Panc1 (cell line): Measurements from ENCODE around the gene ABCF2. TPM values are rescaled to one million over a fixed set of nuclear protein-coding genes. Genes with fewer than 3 reads are reported as not detected.

Experiments used
- ATAC-seq: fragments of 200-7000 bp; cut with Tn5 transposase; 2 replicates; pipeline ENCODE4 v1.9.1; 2020; ENCODE audit warnings: mild to moderate bottlenecking, moderate library complexity
- BruUV-seq: library from RNA; stranded (reverse); fragments of 400-500 nt; replicated peaks from 2 replicates; lab custom pipeline; 2021; lab: Mats Ljungman, UMichigan
- CTCF ChIA-PET: fragments of 300-600 bp; sonication (Branson Sonifier 250); formaldehyde crosslinking; loops from one replicate; lab custom pipeline; 2022; ENCODE audit warnings: antibody characterized with exemption; lab: Charles Lee
- POLR2A ChIA-PET: fragments of 300-600 bp; sonication (Branson Sonifier 250); formaldehyde crosslinking; loops from one replicate; lab custom pipeline; 2022; ENCODE audit warnings: antibody characterized with exemption; lab: Charles Lee
- DNase-seq: peaks from one replicate; pipeline ENCODE4 v3.0.0-alpha.2; 2010; ENCODE audit warnings: low read depth, low spot score
- H3K27ac ChIP-seq: 2 replicates; pipeline ENCODE4 v1.5.1; 2011; ENCODE audit warnings: mild to moderate bottlenecking, low read length, inconsistent platforms
- H3K27me3 ChIP-seq: fragments of 200-500 bp; sonication (Bioruptor generic); 2 replicates; pipeline ENCODE4 v1.6.0; 2014; ENCODE audit warnings: low read length, inconsistent platforms; ENCODE audit not compliant: control insufficient read depth, insufficient read depth
- H3K36me3 ChIP-seq: fragments of 200-500 bp; sonication (Bioruptor generic); 2 replicates; pipeline ENCODE4 v1.5.1; 2014; ENCODE audit warnings: inconsistent platforms, mild to moderate bottlenecking, low read length, moderate library complexity; ENCODE audit not compliant: control insufficient read depth, insufficient read depth
- H3K4me1 ChIP-seq: 2 replicates; pipeline ENCODE4 v1.5.1; 2011; ENCODE audit warnings: inconsistent platforms, mild to moderate bottlenecking, low read length, moderate library complexity; ENCODE audit not compliant: control insufficient read depth, insufficient read depth
- H3K4me3 ChIP-seq, 2 experiments: 2 replicates each; pipeline ENCODE4 v1.5.1; 2011 to 2012; ENCODE audit warnings: low read depth in 2 of 2, low read length in 2 of 2, mild to moderate bottlenecking in 2 of 2, inconsistent platforms in 1 of 2, moderate library complexity in 1 of 2
- H3K9me3 ChIP-seq: fragments of 200-500 bp; sonication (Bioruptor generic); 2 replicates; pipeline ENCODE4 v1.5.1; 2014; ENCODE audit warnings: low read depth, mild to moderate bottlenecking, inconsistent platforms, low read length, moderate library complexity; ENCODE audit not compliant: control insufficient read depth, insufficient read depth
- SIN3A ChIP-seq: IDR thresholded peaks from 2 replicates; pipeline ENCODE4 v1.6.1; 2012; ENCODE audit warnings: low read depth, mild to moderate bottlenecking, low read length, moderate library complexity, borderline replicate concordance; ENCODE audit not compliant: insufficient read depth
- TCF7L2 ChIP-seq: IDR thresholded peaks from 2 replicates; pipeline ENCODE4 v1.6.1; 2011; ENCODE audit warnings: mild to moderate bottlenecking, low read depth, low read length, inconsistent platforms
- in situ Hi-C: cut with HindIII; loops from 2 replicates; pipeline ENCODE4 v1.10.0; 2016; ENCODE audit warnings: low sequenced_read_pairs, low pct_unique_long_range_greater_than_20kb
- intact Hi-C: fragments of 100-400 bp; cut with micrococcal nuclease; formaldehyde crosslinking; loops from one replicate; pipeline ENCODE4 v1.10.0; 2022; ENCODE audit not compliant: unreplicated experiment
- total RNA-seq: library from RNA; stranded (reverse); gene quantifications from one replicate; pipeline ENCODE4 v1.2.1, GENCODE V29; 2021; ENCODE audit not compliant: unreplicated experiment
- TF ChIP-seq, protein P1 (sequence below), 2 experiments: IDR thresholded peaks; 2 replicates each; pipeline ENCODE4 v1.6.1; 2011 to 2012; ENCODE audit warnings: low read depth in 2 of 2, control low read depth in 1 of 2, low read length in 1 of 2, mild to moderate bottlenecking in 1 of 2, moderate library complexity in 1 of 2; ENCODE audit not compliant: insufficient read depth in 1 of 2
- TF ChIP-seq, protein P2 (sequence below): fragments of 450-650 bp; IDR thresholded peaks from 2 replicates; pipeline ENCODE4 v1.5.1; 2017; ENCODE audit warnings: mild to moderate bottlenecking

ABCF2 gene
- total RNA-seq, 1 experiment from 2014 or later, result 64.4 TPM

DNA sequence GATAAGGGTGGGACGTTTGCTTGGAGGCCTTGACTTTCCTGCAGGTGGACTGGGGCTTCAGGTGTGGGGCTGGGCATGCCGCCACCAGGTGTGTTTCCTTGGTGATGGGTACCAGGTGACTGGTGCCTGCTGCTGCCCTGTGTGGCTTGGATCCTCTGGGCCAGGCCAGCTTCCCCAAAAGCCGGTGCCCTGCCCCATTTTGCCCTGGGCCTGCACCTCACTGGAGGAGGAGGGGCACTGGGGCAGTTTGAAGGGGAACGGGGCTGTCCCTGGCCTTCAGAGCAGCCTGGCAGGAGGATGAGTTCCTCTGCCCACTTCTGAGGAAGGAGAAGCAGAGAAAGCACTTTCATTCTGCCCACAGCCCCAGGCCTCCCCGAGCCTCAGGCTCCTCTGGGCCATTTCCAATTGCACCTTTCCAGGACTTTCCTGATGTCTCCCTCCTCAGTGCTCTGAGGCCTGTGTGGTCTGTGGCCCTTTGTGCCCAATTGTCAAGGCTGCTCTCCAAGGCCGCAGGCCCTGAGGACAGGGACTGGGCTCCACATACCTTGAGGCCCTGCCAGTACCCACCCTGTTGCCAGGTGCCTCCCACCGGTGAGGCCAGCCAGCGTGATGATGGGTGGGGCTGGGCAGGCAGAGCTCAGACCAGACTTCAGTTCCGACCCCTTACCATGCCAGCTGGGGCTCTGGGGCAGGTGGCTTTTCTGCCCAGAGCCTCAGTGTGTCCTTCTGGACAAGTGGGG is 46.8 kb upstream of the ABCF2 start:
- POLR2A ChIA-PET, result no interaction called here
- Histone ChIP-seq H3K36me3 (no peaks in the 10 kb centered on the region), H3K9me3 (no peaks in the 10 kb centered on the region), H3K4me3 (no peak overlapping the region), H3K4me1 (peaks cover 5% of the 10 kb centered on the region; the same call in 1 of the 2 replicates), H3K27ac (no peak overlapping the region), H3K27me3 (no peaks in the 10 kb centered on the region)
- intact Hi-C loops (no loop called here), in situ Hi-C loops (no loop called here)
- CTCF ChIA-PET, result no interaction called here
- BruUV-seq, result no TSS peak
- DNase-seq (no peak), ATAC-seq (no peak)
- TF ChIP-seq, protein P1, sequence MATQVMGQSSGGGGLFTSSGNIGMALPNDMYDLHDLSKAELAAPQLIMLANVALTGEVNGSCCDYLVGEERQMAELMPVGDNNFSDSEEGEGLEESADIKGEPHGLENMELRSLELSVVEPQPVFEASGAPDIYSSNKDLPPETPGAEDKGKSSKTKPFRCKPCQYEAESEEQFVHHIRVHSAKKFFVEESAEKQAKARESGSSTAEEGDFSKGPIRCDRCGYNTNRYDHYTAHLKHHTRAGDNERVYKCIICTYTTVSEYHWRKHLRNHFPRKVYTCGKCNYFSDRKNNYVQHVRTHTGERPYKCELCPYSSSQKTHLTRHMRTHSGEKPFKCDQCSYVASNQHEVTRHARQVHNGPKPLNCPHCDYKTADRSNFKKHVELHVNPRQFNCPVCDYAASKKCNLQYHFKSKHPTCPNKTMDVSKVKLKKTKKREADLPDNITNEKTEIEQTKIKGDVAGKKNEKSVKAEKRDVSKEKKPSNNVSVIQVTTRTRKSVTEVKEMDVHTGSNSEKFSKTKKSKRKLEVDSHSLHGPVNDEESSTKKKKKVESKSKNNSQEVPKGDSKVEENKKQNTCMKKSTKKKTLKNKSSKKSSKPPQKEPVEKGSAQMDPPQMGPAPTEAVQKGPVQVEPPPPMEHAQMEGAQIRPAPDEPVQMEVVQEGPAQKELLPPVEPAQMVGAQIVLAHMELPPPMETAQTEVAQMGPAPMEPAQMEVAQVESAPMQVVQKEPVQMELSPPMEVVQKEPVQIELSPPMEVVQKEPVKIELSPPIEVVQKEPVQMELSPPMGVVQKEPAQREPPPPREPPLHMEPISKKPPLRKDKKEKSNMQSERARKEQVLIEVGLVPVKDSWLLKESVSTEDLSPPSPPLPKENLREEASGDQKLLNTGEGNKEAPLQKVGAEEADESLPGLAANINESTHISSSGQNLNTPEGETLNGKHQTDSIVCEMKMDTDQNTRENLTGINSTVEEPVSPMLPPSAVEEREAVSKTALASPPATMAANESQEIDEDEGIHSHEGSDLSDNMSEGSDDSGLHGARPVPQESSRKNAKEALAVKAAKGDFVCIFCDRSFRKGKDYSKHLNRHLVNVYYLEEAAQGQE (IDR thresholded peaks at IDR 0.05; ENCODE audit: insufficient read depth in 1 of 2, low read depth in 2 of 2, low read length in 1 of 2), result no peak
- TF ChIP-seq SIN3A, result no peak
- TF ChIP-seq TCF7L2, result no peak

DNA sequence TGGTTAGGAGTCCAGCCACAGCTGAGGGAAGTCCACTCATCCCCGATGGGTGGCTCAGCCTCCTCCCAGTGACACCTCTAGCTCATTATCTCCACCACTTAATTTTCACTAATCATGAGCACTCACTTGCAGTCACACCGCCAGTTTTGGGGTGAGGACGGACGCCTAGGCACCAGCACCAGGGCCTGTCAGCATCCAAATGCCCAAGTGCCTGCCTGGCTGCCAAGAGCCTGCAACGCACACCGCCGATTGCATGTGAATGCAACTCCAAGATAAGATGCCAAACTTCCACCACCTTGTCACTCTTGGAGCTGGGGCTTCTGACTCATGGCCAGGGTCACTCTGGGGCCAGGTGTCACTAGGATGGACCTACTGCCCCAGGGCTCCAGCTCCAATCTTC is 45.9 kb upstream of the ABCF2 start:
- TF ChIP-seq, protein P2, sequence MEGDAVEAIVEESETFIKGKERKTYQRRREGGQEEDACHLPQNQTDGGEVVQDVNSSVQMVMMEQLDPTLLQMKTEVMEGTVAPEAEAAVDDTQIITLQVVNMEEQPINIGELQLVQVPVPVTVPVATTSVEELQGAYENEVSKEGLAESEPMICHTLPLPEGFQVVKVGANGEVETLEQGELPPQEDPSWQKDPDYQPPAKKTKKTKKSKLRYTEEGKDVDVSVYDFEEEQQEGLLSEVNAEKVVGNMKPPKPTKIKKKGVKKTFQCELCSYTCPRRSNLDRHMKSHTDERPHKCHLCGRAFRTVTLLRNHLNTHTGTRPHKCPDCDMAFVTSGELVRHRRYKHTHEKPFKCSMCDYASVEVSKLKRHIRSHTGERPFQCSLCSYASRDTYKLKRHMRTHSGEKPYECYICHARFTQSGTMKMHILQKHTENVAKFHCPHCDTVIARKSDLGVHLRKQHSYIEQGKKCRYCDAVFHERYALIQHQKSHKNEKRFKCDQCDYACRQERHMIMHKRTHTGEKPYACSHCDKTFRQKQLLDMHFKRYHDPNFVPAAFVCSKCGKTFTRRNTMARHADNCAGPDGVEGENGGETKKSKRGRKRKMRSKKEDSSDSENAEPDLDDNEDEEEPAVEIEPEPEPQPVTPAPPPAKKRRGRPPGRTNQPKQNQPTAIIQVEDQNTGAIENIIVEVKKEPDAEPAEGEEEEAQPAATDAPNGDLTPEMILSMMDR, result no peak
- no peak for TF ChIP-seq TCF7L2
- TF ChIP-seq, protein P1 (IDR thresholded peaks at IDR 0.05; ENCODE audit: insufficient read depth in 1 of 2, low read depth in 2 of 2, low read length in 1 of 2), result no peak
- Histone ChIP-seq H3K27me3 (no peaks in the 10 kb centered on the region), H3K4me1 (peaks cover 5% of the 10 kb centered on the region; the same call in 1 of the 2 replicates), H3K36me3 (no peaks in the 10 kb centered on the region), H3K9me3 (no peaks in the 10 kb centered on the region), H3K27ac (no peak overlapping the region), H3K4me3 (no peak overlapping the region)
- no peak for ATAC-seq
- POLR2A ChIA-PET, result no interaction called here
- BruUV-seq, result no TSS peak
- CTCF ChIA-PET, result interaction anchor here (0.6 kb wide), 1 partner anchor 179 kb away, joined by 5 read pairs; no protein-coding TSS in a partner anchor
- intact Hi-C loops (no loop called here), in situ Hi-C loops (no loop called here)
- DNase-seq, result no peak
